Activated T-helper 9 cell treated with anti-CD3 and anti-CD28 coated beads, Interleukin-2, amount 50 U/mL, for 16 hours (primary cell): Measurements from ENCODE around the gene MID1.
"Not testable (repeated sequence)": the region's sequence is repeated elsewhere in the genome, so short reads cannot be mapped to it uniquely, and the experiment has no call there.

Experiments used
- DNase-seq: peaks from one replicate; pipeline ENCODE4 v3.0.0-alpha.2; 2020; ENCODE audit warnings: low read depth

MID1 gene

GRCh38 chrX:10617186-10617998 is 3.0 kb downstream of the MID1 start:
- DNase-seq = no peak

DNA sequence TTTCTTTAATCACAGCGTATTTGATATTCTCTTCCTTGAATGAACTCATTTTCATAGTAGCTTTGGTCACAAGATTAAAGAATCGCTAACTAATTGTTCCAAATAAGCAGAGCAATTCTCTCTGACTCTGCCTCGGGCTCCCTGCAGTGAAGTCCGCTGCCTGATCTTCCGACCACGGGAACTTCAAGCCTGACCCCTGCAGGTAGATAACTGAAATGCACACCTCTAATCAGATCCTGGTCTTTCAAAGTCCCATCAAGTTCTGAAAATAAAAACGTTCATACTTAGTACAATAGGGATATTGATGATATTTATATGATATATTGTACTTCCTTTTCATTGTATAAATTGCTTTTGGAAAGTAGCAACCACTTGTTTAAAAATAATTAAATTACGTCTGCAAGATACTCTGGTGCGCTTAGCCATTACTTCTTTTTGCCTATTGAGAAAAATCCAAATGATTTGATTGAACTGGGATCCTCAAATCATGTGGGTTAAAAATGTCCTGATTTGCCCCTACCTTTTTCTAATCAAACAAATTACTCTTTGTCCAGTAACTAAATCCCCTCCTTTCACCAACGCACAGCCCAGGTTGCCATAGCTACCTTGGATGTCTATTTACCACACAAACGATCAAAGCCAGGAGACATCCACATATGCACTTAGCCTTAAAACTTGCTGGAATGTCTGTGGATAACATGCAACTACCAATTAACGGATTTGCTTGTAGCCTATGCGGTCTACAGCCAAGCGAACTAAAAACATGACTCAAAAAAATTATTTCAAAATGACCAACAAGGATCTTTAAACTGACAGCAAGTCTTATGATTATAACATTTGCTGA is 4.2 kb downstream of the MID1 start:
- DNase-seq = no peak

GRCh38 chrX:10612215-10612614 is 8.2 kb downstream of the MID1 start:
- DNase-seq = no peak

- DNase-seq = no peak
Observed at GRCh38 chrX:10611441-10612090, 8.8 kb downstream of the MID1 start.

DNA sequence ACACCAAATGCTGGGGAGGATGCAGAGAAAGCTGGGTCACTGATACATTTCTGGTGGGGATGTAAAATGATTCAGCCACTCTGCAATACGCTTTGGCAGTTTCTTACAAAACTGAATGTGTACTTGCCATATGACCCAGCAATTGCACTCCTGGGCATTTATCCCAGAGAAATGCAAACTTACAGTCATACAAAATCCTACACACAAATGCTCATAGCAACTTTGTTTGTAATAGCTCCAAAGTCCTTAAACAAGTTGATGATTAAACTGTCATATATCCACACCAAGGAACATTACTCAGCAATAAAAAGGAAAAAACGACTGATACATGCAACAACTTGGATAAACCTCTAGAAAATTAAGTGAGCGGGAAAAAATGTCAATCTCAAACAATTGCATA is 12.3 kb downstream of the MID1 start:
- no peak for DNase-seq

GRCh38 chrX:10607233-10607632 is 13.2 kb downstream of the MID1 start:
- DNase-seq = no peak

DNA sequence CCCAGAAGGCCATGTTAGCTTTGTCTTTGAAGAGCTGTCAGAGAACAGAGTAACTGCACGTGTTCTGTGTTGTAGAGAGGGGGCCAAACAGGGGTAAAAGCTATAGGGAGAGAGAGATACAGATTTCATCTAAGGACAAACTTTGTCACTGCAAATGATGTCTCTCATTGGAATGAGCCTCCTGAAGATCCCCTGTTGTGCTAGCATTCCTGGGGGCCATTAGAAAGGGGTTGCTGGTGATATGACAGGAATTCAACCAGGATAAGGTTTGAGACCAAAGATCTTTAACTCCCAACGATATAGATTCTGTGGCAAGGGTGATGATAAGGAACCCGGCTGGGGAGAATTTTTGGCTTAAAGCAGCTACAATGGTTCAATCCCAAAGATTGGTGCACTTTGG is 16.8 kb downstream of the MID1 start:
- DNase-seq = no peak

DNA sequence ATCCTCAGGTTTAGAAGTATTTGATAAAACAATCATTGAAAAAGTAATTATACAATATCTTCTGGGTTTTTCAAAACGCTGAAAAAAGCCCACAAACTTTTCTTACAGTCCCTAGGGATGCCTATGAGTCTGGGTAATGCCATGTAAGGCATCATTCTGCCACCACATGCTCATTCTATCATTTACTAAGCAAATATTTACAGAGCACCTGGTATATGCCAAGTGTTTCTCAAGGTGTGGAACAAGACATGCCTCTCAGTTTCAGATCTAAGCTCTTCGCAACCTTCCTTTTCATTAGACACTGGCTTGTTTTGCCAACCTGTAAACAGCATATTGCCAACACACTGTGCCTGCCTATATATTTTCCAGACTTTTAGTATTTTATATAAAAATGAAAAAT is 17.7 kb downstream of the MID1 start:
- no peak for DNase-seq

DNA sequence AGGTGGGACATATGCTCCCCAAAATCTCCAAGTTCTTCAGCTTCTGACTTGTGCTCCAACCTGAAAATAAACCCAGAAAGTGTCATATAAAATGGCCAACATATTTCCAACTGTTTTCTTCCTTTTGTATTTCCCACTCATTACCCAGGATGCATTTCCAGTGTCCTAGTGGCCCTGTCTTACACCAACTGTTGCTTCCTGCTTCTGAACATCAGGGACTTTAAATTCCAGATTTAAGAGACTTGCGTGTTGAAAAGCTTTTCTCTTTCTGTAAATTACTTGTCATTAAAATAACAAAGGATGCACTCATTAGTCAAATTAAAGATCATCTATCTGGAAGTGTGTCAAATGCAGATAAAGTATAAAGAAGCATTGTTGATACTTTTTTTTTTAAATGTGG is 19.9 kb downstream of the MID1 start:
- no peak for DNase-seq

DNA sequence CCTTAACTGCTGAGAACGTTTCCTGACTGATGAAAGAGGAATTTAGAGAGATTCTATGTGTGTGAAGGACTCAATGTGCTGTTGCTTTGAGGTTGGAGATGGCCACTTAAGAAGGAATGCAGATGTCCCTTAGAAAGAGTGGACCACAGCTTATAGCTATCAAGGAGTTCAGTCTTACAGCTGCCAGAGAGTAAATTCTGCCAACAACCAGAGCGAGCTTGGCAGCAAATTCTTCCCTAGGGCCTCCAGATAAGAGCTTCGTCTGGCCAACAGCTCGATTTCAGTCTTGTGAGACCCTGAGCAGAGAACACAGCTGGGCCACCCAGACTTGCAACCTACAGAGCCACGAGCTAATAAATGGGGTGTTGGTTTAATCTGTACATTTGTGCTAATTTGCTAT is 21.8 kb downstream of the MID1 start:
- no peak for DNase-seq

DNA sequence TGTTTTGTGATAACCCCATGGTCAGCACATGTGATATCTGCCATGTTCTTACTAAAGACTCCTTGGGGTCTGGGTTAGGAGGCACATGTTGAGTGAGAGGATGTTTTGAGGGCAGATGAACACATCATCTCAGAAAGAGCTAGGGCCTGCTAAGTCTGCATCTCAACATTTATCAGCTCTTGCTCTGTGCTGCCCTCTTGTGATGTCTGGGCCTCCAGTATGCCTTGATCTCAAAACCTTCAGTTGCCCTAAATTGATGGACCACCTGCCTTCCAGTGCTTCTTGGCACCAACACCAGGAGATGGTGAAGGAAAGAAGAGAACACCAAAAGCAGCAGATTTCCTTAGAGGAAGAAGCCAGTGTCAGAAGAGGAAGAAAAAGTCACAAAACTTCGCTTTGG is 22.5 kb downstream of the MID1 start:
- no peak for DNase-seq

DNA sequence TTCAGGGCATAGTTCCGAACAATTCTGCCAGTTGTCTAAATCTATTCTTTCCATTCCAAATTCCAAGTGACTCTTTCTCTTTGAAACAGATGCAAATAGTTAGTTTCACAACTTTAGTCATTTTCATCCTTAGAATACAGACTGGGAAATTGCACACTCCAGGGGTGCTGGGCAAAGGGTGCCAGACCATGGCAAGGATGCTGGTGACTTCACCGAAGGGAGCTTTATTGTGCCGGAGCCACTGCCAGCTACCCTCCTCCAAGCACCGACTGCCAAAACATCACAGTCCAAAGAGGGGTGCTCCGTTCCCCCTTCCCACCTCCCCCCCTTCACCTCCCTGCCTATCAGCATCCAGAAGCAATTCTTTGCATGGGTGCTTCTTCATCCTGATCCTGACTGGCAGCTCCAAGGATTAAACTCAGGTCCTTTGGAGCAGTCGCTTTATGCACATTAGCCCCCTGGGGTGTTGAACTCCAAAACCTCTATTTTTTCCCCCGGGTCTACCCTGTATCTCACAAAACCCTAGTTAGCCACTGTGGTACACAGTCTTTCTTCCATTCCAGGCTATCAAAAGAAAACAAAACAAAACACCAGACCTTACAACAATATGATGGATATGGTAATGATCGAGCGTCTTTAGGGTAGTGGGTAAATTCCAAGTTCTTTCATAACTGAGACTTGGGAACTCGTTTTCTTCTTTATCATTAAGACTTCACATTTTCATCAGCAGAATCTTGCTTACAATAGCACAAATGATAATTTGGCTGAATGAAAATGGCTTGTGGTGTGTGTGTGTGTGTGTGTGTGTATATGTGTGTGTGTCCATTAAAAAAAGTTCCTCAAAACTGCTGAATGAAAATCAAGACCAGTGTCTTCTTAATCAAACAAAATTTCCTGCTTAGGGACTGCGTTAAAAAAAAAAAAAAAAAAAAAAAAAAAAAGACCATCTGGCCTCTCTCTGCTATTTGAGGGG is 28.7 kb downstream of the MID1 start:
- DNase-seq = no peak

- DNase-seq = not testable (repeated sequence)
Observed at GRCh38 chrX:10589787-10590186, 30.6 kb downstream of the MID1 start.

DNA sequence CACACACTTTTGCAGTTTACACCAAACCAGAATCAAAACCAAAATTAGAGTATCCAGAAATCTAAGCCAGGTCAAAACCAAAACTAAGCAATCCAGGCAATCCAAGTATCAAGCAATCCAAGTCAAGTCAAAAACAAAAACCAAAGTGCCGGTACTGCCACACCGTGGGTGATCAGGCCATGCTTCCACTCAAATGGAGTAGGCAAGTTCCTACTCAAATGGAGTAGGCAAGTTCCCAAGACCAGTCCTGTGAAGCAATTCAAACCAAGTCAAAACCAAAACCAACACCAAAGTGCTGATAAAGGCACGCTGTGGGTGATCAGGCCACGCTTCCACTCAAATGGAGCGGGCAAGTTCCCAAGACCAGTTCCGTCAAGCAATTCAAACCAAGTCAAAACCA is 31.3 kb downstream of the MID1 start:
- DNase-seq = no peak

- DNase-seq = not testable (repeated sequence)
Observed at GRCh38 chrX:10584882-10585281, 35.5 kb downstream of the MID1 start.

DNA sequence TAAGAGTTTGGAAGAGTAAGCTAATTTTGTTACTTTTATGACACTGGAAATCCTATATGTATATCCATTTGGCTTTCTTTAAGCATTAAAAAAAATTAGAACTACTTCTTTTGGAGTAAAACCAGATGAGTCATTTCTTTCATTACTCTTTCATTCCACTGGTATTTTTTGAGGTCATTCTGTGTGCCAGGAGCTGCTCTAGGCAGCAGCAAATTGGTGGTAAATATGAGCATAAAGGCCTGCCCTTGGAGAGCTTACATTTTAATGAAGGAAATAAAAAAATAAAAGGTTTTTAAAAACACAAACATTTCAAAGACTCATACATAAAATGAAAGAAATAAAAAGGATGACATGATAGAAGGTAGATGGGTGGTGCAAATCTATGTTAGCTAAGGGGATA is 37.4 kb downstream of the MID1 start:
- DNase-seq = no peak

DNA sequence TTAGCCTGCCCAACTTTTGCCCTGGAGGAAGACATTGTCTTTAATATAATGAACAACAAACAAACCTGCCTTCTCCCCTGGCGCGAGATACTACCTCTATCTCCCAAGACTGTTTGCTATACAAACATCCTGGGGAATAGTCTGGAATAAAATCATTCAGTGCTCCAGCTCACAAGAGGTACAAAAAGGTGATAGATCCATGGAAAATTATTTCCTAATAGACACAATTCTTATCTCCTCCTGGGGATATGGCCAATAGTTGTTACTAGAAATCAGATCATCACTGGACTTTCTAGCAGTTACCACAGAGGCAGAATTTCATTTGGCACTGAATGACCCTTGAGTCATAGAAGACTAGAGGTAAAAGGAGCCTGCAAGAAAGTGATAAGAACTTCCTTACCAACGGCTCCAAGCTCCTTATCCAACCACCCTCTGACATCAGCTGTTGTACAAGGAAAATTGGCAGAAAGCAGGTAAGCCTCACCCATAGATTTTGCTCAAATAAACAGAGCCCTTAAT is 38.1 kb downstream of the MID1 start:
- DNase-seq = no peak

- no peak for DNase-seq
Observed at GRCh38 chrX:10579112-10580011, 41.0 kb downstream of the MID1 start.

DNA sequence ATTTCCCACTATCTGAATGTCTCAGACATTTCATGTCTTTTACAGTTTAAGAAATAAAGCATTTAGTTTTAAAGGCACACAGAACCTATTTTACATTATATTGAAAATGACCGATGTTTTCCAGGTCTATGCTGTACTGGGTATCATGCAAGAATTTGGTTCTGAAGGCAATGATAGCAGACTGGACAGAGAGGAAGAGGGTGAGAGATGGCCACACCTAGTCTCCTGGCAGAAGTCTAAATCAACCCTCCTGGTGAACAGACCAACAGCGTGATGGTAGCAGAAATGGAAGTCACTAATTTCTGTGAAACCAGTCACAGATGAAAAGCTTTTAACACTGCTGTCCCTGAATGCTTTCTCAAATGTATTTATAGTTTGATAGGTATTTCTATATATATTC is 41.9 kb downstream of the MID1 start:
- no peak for DNase-seq

DNA sequence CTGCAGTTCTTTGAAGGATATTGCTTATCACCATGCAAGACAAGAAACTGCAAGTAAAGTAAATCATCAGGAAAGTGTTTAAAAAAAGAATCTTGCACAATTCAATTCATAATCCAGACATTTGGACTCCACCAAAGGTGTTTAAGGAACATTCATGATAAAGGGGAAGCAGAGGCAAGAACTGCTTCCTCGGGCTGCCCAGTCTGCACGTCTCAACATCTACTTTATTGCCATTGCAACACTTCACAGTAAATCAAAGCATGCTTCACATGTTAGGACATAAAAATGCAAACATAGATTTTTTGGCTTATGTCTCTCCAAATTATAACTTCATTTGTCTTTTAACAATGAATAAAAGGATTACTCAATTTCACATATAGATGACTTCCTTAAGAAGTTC is 42.5 kb downstream of the MID1 start:
- no peak for DNase-seq
